A673 (cell line): ENCODE data around the gene PHF1. TPM values are rescaled to one million over a fixed set of nuclear protein-coding genes. Genes with fewer than 3 reads are reported as not detected.
"Not testable (repeated sequence)": the region's sequence is repeated elsewhere in the genome, so short reads cannot be mapped to it uniquely, and the experiment has no call there.

Experiments used
- BruUV-seq: library from RNA; stranded (reverse); fragments of 400-500 nt; replicated peaks from 2 replicates; lab custom pipeline; 2021; lab: Mats Ljungman, UMichigan
- CTCF ChIA-PET: fragments of 300-600 bp; sonication (Branson Sonifier 250); formaldehyde crosslinking; loops from one replicate; lab custom pipeline; 2022; ENCODE audit warnings: antibody characterized with exemption; lab: Charles Lee
- POLR2A ChIA-PET: fragments of 300-600 bp; sonication (Branson Sonifier 250); formaldehyde crosslinking; loops from one replicate; lab custom pipeline; 2022; ENCODE audit warnings: antibody characterized with exemption; ENCODE audit not compliant: low non-redundant PET; lab: Charles Lee
- DNase-seq: peaks from one replicate; pipeline ENCODE4 v3.0.0-alpha.2; 2015; ENCODE audit warnings: low spot score
- H3K27ac ChIP-seq: fragments of 200-600 bp; sonication (generic); 2 replicates; pipeline ENCODE4 v1.5.1; 2016; ENCODE audit warnings: mixed run types, low read depth, mild to moderate bottlenecking, mixed read lengths, antibody characterized with exemption, low read length; ENCODE audit not compliant: poor library complexity, severe bottlenecking
- H3K27me3 ChIP-seq: fragments of 200-600 bp; sonication (generic); replicated peaks from 2 replicates; pipeline ENCODE4 v1.6.1; 2017; ENCODE audit warnings: mixed run types, low read depth, mild to moderate bottlenecking, mixed read lengths, antibody characterized with exemption, low read length; ENCODE audit not compliant: insufficient read depth, poor library complexity
- H3K36me3 ChIP-seq: fragments of 200-600 bp; sonication (generic); 2 replicates; pipeline ENCODE4 v1.6.1; 2016; ENCODE audit warnings: mixed run types, mild to moderate bottlenecking, mixed read lengths, antibody characterized with exemption, low read length; ENCODE audit not compliant: insufficient read depth, poor library complexity, severe bottlenecking
- H3K4me1 ChIP-seq: fragments of 200-600 bp; sonication (generic); 2 replicates; pipeline ENCODE4 v1.6.1; 2017; ENCODE audit warnings: mixed run types, mild to moderate bottlenecking, mixed read lengths, antibody characterized with exemption, low read length; ENCODE audit not compliant: insufficient read depth, poor library complexity, severe bottlenecking
- H3K4me3 ChIP-seq: fragments of 200-600 bp; sonication (generic); 2 replicates; pipeline ENCODE4 v1.5.1; 2016; ENCODE audit warnings: low read depth, mixed run types, mild to moderate bottlenecking, mixed read lengths, low read length; ENCODE audit not compliant: poor library complexity, severe bottlenecking
- H3K9me3 ChIP-seq: fragments of 200-600 bp; sonication (generic); 2 replicates; pipeline ENCODE4 v1.6.1; 2016; ENCODE audit warnings: mixed run types, low read depth, mild to moderate bottlenecking, mixed read lengths, antibody characterized with exemption, low read length; ENCODE audit not compliant: poor library complexity, severe bottlenecking
- CTCF ChIP-seq: fragments of 300-800, 200-600 bp; sonication (generic); conservative IDR thresholded peaks from 2 replicates; pipeline ENCODE4 v1.5.1; 2017; ENCODE audit warnings: low read depth, mild to moderate bottlenecking, antibody characterized with exemption, low read length, moderate library complexity, mixed read lengths
- EZH2 ChIP-seq: fragments of 200-600 bp; sonication (generic); IDR thresholded peaks from 2 replicates; pipeline ENCODE4 v1.6.1; 2017; ENCODE audit warnings: borderline replicate concordance, low read depth, mild to moderate bottlenecking, mixed read lengths, antibody characterized with exemption, low read length; ENCODE audit not compliant: poor library complexity, severe bottlenecking
- intact Hi-C: fragments of 100-400 bp; cut with micrococcal nuclease; formaldehyde crosslinking; loops from one replicate; pipeline ENCODE4 v1.10.0; 2022; ENCODE audit not compliant: unreplicated experiment
- total RNA-seq: library from RNA; stranded (reverse); gene quantifications from 2 replicates; pipeline ENCODE4 v1.2.3, GENCODE V29; 2021

PHF1 gene
- total RNA-seq, 1 experiment from 2014 or later, result 53.5 TPM

GRCh38 chr6:33367009-33367714 is 43.7 kb upstream of the PHF1 start:
- Histone ChIP-seq H3K9me3 (no peaks in the 10 kb centered on the region), H3K27ac (no peak overlapping the region), H3K4me1 (peaks cover 5% of the 10 kb centered on the region), H3K27me3 (no peaks in the 10 kb centered on the region), H3K36me3 (no peaks in the 10 kb centered on the region), H3K4me3 (no peak overlapping the region)
- ChIA-PET POLR2A (no interaction called here), CTCF (interaction anchor here (0.6 kb wide), 1 partner anchor 22 kb away, joined by 7 read pairs; no protein-coding TSS in a partner anchor)
- intact Hi-C loops, result no loop called here
- no TSS peak for BruUV-seq
- DNase-seq, result no peak
- TF ChIP-seq EZH2 (no peak), CTCF (no peak)

DNA sequence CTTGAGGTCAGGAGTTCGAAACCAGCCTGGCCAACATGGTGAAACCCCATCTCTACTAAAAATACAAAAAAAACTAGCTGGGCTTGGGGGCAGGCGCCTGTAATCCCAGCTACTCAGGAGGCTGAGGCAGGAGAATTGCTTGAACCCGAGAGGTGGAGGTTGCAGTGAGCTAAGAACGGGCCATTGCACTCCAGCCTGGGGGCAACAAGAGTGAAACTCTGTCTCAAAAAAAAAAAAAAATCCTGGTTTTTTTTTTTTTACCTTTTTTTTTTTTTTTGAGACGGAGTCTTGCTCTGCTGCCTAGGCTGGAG is 43.1 kb upstream of the PHF1 start:
- CTCF ChIA-PET, result interaction anchor here (0.6 kb wide), 1 partner anchor 23 kb away, joined by 7 read pairs; no protein-coding TSS in a partner anchor
- H3K4me1 ChIP-seq, H3K4me3 ChIP-seq, H3K36me3 ChIP-seq, intact Hi-C loops, H3K27me3 ChIP-seq, H3K9me3 ChIP-seq, BruUV-seq, DNase-seq, POLR2A ChIA-PET, H3K27ac ChIP-seq: not testable (repeated sequence)

GRCh38 chr6:33371901-33372300 is 38.9 kb upstream of the PHF1 start:
- H3K36me3 ChIP-seq, intact Hi-C loops, BruUV-seq, POLR2A ChIA-PET, H3K9me3 ChIP-seq, H3K27ac ChIP-seq, H3K27me3 ChIP-seq, H3K4me3 ChIP-seq, DNase-seq, CTCF ChIA-PET: not testable (repeated sequence)
- peaks cover 15% of the 10 kb centered on the region for H3K4me1 ChIP-seq

- TF ChIP-seq CTCF, result no peak
- TF ChIP-seq EZH2, result no peak
- H3K9me3 ChIP-seq, result no peaks in the 10 kb centered on the region
- no peaks in the 10 kb centered on the region for H3K36me3 ChIP-seq
- H3K27me3 ChIP-seq, result no peaks in the 10 kb centered on the region
- ChIA-PET CTCF (no interaction called here), POLR2A (no interaction called here)
- H3K4me1 ChIP-seq, result peaks cover 15% of the 10 kb centered on the region
- DNase-seq, result no peak
- H3K27ac ChIP-seq, result no peak overlapping the region
- intact Hi-C loops, result no loop called here
- no peak overlapping the region for H3K4me3 ChIP-seq
- no TSS peak for BruUV-seq
Measured at GRCh38 chr6:33372526-33373123, 38.2 kb upstream of the PHF1 start.
